Measurements from ENCODE around the gene PAX4.

PAX4 gene, protein sequence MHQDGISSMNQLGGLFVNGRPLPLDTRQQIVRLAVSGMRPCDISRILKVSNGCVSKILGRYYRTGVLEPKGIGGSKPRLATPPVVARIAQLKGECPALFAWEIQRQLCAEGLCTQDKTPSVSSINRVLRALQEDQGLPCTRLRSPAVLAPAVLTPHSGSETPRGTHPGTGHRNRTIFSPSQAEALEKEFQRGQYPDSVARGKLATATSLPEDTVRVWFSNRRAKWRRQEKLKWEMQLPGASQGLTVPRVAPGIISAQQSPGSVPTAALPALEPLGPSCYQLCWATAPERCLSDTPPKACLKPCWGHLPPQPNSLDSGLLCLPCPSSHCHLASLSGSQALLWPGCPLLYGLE

DNA sequence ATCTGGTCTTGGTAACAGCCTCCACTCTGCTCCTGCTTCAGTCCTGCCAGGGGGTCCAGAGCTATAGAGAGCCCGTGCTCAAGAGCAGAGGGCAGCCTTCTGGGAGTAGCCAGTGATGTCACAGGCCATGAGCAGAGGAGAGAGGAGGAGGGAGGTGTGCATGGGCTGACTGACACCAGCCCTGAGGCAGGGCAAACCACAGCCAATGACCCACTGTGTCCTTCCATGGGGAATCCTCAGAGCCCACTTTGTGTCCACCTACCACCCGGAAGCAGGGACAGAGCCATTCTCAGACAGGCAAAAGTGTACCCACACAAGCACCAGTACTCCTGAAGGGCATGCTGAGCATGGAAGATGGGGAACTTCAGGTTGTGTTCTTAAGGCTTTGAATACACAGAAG lies at the start of gene PAX4:
TSS of gene PAX4 (minus strand) at position 101 of the 400 bp plus-strand sequence. CDS start 2,214 bp downstream, outside the sequence.
- no peak for DNase-seq

DNA sequence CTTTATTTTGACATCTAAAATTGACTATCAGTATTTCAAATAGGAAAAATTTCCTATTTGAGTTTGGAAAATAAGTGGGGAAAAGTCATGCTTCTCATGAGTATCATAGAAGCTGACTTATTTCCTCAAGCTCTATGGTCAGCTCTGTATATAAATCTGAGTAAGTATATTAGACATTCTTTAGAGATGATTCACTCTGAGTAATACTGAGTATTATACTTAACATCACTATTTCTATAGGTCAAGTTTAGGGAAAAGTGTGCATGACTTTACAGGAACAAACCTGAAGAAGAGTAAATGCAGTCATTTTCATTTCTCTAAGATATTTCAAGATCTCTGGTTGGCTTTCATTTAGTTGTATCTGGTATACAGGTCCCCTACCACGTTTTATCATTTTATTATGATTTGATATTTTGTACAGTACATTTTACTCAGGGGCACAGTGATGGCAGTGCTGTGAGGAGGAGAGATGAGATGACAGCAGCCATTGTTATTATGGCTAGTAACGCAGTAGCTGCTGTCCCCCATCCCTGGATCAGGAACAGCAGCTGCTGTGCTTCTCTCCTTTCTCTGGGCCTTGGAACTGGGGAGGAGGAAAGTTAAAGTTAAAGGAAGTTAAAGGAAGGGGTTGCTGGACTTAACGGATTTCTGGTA lies 49.2 kb upstream of the PAX4 start:
- no peak for DNase-seq

DNA sequence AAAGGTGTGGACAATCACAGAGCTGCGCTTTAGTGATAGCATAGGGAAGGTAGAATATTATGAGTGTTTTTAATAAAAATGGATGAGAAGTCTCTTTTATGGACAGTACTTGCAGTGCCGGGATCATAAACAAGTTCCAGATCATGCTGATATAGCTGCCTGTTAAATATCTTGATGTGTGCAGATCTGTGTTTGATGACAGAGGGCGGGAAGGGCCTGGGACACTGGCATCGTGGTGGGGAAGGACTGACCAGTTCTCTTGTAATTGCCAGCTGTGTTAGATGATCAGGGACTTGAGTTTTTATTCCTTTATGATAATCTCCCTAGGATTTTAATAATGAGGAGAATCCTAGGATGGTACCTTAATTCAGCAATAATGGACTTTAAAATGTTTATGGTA lies 48.7 kb upstream of the PAX4 start:
- no peak for DNase-seq

DNA sequence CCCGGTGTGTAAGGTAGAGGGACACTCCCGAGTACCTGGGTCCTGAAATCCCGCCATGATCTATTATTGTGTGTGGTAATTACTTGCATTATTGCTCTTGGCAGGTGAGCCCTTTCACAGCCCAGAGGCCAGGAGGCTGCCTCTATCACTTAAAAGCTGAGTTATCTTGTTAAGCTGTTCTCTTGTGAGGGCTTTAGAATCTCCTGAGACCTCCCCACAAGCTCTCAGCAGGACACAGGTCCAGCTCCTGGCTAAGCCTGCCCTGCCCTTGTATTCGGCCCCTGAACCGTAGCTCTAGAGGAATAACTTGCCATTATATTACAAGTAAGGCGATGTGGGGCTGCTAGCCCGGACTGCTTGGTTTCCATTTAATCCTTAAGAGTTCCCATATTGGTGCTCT lies 48.0 kb upstream of the PAX4 start:
- DNase-seq = no peak

DNA sequence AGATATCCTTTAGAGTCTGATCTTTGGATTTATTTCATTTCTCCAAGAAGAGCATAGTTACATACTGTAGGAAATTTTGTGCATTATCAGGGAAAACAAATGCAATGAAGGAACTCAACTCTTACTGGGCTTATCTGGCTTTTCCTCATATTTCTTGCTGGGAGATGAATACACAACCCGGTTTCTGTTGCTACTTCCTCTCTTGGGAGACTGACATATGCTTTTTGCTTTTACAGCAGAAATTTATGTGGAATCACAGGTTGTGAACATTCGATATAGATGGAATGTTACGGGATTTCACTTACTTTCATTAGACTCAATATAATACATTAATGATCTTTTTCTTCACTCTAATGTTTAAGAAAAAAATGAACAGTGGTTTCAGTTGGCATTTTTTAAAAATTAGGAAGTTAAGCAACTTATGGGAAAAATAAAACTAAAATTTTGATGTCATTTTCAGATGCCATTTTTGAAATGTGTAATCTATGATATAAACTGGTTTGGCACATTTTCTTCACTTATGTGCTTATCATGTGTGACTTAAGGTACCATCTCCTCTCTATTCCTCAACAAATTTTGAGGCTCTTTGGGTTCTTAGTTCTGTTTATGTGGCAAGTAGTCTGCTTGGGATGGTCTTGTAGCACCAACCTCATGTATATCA lies 41.2 kb upstream of the PAX4 start:
- no peak for DNase-seq

DNA sequence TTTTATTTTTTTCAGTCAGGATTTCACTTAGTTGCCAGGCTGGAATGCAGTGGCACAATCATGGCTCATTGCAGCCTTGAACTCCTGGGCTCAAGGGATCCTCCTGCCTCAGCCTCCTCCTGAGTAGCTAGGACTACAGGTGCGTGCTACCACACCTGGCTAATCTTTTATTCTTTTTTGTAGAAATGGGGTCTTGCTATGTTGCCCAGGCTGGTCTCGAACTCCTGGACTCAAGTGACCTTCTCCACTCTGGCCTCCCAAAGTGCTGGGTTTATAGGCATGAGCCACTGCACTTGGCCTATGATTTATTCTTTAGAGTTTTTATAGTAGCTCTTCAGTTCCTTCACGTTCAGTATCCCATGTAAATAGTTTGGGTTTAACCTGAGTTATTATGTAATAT lies 39.6 kb upstream of the PAX4 start:
- no peak for DNase-seq

DNA sequence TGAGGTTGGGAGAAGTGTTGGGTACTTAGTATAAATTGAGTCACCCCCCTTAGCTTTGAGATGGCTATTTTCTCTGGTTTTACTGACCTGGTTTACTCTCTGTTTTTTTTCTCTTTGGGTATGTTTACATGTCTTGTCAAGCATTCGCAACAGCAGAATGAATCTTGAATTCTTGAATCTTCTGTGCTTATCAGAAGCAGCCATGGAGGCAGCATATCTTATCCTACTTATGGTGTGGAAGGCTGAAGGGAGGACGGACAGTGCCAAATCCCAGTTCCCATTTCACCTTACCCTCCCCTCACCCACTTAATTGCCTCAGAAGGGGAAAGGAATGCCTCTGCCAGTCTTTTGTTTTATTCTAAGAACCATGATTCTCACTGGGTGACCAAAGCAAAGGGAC lies 37.8 kb upstream of the PAX4 start:
- no peak for DNase-seq

DNA sequence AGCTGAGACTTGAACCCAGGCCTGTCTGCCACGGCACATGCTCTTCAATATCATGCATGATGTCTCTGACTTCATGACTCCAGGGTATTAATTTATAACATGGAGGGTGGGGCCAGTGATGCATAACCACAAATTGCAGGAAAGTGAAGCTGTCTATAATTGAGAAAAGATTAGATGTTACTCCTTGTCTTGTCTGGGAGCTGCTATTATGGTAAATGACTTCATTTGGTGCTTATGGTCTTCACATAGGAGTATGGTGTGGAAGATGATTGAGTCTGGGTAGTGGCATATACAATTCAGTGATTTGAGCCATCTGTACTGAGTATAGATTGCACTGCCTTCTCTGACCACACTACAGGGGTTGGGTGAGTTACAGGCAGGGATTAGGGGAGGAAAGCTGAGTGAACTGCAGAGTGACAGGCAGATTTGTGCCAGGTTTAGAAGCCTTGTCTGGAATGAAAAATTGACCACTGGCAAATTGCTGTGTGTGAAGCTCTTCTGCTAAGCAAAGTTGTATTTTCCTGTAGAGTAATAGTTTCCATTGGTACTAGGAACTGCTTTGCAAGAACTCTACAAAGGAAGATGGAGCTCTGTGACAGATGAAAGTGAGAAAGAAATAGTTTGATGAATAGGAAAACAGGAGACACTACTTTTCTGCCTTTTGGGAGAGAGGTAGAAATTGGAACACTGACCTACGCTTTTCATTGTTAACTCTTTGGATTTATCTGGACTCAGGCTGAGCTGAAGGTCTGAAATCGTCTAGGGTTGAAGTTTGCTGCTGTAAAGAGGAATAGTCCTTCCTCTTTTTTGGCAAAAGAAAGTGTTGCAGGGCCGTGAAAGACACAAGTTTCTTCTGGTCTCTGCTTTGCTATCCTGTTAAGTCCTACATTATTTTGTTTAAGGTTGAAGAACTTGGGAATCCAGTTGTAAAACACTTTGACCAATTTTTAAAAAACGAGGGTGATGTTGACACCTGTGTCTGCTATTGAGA lies 36.8 kb upstream of the PAX4 start:
- DNase-seq = no peak

DNA sequence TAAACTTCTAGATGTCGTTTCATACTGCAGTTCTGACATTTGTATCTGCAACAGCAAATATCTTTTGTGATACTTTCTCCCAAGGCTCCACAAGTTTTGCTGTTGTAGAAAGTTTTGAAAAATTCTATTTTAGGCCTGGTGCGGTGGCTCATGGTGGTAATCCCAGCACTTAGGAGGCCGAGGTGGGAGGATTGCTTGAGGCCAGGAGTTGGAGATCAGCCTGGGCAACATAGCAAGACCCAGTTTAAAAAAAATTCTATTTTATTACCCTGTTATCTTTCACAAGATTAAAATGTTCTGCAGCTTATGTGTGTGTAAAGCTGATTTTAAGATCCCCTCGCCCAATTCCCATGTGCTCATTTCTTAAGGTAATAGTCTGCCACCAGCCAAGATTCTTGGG lies 35.5 kb upstream of the PAX4 start:
- DNase-seq = no peak

DNA sequence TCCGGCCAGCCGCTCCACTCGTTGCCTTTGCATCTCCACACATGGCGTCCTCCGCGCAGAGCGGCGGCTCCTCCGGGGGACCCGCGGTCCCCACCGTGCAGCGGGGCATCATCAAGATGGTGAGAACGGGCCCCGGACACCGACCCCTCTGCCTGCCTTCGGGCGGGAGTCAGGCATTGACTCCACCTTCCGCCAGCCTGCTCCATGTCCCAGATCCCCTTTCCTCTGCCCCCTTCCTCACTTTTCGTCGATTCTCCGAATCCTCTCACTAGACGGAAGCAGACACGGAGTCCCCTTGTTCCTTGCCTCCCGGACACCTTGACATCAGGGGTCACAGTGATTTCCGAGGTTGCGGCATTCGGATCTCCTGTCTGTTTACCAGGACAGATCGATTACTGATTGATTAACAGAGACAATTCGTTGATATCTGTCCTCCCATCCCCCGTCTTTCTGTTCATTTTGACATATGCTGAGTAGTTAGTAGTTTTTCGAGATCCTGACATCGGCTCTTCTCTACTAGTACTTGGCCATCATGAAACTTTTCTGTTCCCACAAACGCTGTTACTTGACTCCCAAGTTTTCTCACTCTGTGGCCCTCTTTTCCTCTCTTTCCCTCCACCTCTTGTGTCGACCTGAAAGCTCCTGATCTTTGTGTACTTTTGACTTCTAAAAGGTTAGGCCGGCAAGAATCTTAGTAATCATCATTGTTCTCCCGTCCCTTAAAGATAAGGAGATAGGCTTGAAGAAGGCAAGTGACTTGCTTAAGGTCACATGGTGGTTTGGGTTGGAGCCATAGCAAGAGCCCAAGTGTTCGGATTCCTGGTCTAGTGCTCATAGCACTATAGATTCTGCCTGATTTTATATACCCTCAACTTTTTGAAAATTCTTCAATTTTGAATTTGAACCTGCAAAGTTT lies 34.6 kb upstream of the PAX4 start:
- no peak for DNase-seq

DNA sequence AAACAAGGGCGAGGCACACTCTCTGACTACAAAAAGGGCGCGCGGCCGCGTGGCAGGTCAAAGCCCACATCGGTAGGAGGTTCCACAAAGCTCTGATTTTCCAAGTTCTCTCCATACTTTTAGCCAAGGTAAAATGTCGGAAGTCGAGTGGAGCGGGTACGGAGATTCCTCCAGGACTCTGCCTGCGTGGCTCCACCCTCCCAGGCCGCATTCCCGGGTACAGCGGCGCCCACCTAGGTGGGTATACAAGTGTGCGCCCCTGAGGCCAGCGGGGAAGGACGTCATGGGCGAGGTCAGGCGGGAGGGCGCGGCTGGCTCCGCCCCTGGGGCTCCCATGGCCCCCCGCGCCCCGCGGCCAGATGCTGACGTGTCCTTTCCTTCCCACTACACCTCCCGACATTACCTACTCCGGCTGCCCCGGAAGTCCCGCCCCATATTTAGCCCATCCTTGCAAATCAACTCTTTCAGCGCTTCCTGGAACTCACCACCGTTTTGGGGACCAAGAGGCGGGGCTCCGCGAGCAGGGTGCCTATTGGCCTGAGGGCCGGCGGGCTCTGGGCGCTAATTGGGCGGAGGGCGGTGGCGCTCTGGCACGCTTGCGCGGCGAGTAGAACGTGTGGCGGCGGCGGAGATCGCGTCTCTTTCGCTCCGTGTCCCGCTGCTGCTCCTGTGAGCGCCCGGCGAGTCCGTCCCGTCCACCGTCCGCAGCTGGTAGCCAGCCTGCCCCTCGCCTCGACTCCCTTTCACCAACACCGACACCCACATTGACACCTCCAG lies 33.8 kb upstream of the PAX4 start, which contains the start of gene SND1:
TSS of gene SND1 (plus strand) at position 639 of the 777 bp plus-strand sequence. CDS start 180 bp downstream, outside the sequence.
- peak; percentile 99 for DNase-seq

DNA sequence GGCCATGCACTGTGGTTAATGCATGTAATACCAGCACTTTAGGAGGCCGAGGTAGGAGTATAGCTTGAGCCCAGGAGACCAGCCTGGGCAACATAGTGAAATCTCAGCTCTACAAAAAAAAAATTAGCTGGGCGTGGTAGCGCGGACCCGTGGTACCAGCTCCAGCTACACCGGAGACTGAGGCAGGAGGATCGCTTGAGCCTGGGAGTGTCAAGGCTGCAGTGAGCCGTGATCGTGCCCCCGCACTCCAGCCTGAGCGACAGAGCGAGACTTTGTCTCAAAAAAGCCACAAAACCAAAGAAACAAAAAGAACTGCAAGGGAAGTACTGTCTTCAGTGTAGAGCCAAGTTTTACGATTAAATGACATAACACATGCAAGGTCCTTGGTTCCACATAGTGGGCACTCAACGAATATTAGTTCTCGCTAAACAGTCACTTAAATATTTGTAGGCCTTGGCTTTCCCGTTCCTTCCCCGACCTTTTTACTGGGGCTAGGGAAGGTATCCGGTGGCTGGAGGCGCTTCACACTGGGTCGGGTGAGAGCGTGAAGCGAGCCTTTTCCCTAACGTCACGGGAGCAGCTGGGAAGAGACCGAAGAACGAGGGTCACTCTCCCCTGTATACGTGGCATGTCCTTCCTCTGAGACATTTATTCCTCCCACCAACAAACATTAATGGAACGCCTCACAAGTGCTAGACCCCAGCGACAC lies 33.1 kb upstream of the PAX4 start:
- DNase-seq = no peak

DNA sequence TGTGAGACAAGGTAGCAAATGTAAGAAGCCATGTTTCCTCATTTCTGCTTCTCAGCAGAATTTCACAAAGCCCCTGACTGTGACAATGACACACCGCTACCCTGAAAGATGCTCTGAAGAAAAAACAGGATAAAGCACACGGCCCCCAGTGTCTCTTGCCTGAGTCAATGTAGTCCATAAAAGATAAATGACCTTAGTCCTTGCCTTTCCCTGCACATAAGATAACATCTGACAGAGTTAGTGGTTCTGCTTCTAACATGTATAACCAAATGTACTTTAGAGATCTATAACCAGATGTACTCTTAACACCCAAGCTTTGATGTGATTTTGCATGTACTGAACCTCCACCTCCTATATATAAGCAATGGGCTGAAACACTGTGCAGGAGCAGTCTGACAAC lies 31.0 kb upstream of the PAX4 start:
- no peak for DNase-seq

DNA sequence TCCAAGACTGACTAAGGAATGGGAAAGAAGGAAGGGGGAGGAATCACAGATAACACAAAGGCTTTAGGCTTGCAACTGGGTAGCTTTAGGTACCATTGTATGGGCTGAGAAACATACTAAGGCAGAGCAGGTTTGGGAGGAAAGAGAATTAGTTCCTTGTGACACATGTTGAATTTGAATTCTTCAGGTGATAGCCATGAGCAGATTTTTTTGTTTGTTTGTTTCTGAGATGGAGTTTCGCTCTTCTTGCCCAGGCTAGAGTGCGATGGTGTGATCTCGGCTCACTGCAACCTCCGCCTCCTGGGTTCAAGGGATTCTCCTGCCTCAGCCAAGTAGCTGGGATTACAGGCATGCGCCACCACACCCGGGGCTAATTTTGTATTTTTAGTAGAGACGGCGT lies 29.7 kb upstream of the PAX4 start:
- DNase-seq = no peak

DNA sequence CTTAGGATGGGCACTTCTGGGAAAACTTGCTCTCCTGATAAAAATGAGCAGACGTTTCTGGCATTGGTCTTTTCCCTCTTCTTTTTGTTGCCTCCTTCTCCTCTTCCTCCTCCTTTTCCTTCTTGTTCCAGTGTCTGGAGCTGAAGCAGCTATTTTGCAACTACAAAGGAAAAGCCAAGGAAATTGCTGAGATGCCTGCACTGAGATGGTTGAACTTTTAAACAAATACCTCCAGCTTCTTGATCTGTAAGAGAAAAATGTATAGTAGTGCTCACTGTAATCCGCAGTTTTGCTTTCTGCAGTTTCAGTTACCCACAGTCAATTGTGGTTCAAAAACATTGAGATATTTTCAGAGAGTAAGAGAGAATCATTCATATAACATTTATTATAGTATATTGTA lies 26.5 kb upstream of the PAX4 start:
- no peak for DNase-seq

DNA sequence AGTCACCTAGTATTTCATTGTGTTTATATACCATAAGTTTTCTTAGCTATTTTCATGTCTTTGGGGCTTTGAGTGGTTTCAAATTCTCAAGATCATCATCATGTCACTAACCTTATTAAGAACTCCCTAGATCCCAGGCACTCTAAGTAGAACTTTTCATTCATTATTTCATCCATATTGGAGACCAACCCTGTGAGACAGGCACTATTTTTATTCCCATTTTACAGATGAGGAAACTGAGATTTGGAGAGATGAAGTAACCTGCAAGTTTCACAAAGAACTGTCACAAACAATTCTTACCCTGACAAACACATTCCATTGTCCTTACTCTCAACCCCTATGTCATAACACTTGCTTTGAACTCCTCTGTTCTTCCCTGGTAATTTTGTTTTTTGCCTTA lies 20.3 kb upstream of the PAX4 start:
- no peak for DNase-seq

DNA sequence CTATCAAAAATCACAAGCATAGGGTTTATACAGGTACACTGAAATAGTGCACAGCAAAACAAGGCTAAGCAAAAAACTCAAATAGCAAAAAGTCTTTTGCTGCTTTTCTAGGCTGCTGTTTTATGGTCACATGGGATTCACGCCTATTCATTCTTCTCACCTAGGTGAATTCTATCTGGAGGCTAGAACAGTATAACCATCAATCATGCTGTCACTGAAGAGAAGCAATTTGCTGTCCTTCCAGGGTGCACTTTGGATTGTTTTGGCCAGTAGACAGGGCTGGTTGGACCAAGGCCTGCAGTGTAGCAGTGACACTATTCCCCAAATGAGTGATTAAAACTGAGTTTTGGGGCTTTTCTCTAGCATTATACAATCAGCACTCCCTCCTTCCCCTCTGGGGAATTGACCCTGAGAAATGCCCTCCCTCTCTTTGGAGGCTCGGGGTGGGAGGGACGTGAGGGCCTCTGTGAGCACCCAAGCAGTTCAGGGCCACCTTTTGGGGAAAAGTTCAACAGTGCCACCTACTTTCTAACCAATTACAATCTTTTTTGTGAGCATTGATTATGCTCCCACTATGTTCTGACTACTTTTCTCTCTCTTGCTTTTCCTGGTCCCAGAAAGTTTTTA lies 17.8 kb upstream of the PAX4 start:
- DNase-seq = no peak

DNA sequence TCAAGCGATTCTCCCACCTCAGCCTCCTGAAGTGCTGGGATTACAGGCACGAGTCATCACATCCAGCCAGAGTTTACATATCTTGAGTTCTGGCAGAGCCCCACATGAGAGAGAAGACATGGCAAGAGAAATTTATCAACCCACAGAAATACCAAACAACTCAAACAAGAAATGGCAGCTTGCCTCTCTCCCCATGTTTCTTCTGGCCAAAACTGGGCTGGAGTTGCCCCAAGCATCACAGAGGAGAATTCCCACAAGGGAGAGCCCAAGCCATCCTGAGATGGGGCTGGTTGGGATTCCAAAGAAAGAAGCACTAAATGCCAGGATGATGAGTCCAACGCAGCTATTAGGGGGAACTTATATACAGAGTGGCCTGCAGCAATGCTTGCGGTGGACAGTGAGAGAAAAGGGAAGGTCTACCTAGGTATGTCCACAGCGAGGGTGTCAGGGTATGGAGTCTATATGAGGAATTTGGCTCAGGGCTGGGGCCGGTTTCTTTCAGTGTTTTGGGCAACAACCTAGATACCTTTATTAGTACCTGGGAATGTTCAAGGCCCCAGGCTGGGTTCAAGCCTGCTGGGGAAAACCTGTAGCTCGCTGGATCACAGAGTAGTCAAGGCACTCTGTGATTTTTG lies 14.5 kb upstream of the PAX4 start:
- no peak for DNase-seq

DNA sequence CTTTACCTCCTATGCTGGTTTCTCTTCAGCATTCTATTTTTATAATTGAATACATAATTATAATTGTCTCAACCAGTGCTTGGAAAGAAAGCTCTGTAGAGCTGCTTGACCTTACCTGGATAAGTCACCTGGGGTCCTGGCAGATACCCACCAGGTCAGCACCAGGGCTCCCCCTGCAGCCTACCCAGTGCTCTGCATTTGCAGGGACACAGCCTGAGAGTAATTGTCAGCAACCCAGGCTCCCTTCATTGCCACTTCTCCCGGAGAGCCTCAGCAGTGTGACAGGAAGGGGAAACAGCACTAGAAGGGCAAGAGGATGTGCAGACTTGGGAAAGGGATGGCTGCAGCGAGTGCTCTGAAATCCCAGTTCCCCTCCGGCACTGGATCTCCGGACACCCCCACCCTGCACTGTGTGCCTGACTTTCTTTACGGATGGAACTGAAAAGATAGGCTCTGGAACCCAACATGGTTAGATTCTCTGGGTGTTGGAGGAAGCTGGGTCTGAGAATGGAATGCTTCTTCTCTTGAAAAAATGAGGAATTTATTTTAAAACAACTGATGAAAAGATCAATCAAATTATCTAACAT lies 11.4 kb upstream of the PAX4 start:
- DNase-seq = peak; percentile 41
